Measurements from ENCODE around the gene BBS1. TPM values are rescaled to one million over a fixed set of nuclear protein-coding genes. Genes with fewer than 3 reads are reported as not detected.

BBS1 gene
- total RNA-seq, 1 donor from 2014 or later: 35.8 TPM

GRCh38 chr11:66548774-66549630 is 38.6 kb downstream of the BBS1 start:
- no peak for DNase-seq (ENCODE audit: low spot score)
- H3K4me1 Mint-ChIP-seq (ENCODE audit: unreplicated experiment): peaks cover 9% of the 10 kb centered on the region
- no peaks in the 10 kb centered on the region for H3K9me3 Mint-ChIP-seq (ENCODE audit: unreplicated experiment)
- no peak overlapping the region for H3K4me3 Mint-ChIP-seq (ENCODE audit: unreplicated experiment)
- no peak overlapping the region for H3K27ac Mint-ChIP-seq (ENCODE audit: unreplicated experiment)
- TF ChIP-seq, protein P1, sequence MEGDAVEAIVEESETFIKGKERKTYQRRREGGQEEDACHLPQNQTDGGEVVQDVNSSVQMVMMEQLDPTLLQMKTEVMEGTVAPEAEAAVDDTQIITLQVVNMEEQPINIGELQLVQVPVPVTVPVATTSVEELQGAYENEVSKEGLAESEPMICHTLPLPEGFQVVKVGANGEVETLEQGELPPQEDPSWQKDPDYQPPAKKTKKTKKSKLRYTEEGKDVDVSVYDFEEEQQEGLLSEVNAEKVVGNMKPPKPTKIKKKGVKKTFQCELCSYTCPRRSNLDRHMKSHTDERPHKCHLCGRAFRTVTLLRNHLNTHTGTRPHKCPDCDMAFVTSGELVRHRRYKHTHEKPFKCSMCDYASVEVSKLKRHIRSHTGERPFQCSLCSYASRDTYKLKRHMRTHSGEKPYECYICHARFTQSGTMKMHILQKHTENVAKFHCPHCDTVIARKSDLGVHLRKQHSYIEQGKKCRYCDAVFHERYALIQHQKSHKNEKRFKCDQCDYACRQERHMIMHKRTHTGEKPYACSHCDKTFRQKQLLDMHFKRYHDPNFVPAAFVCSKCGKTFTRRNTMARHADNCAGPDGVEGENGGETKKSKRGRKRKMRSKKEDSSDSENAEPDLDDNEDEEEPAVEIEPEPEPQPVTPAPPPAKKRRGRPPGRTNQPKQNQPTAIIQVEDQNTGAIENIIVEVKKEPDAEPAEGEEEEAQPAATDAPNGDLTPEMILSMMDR (IDR thresholded peaks at IDR 0.05; ENCODE audit: unreplicated experiment): no peak
- peaks cover 3% of the 10 kb centered on the region for H3K36me3 Mint-ChIP-seq (ENCODE audit: low read depth, unreplicated experiment)
- peaks cover 4% of the 10 kb centered on the region for H3K27me3 Mint-ChIP-seq (ENCODE audit: unreplicated experiment)

GRCh38 chr11:66549696-66550095 is 39.3 kb downstream of the BBS1 start:
- peaks cover 4% of the 10 kb centered on the region for H3K4me1 Mint-ChIP-seq (ENCODE audit: unreplicated experiment)
- DNase-seq (ENCODE audit: low spot score): no peak
- TF ChIP-seq, protein P1 (IDR thresholded peaks at IDR 0.05; ENCODE audit: unreplicated experiment): no peak
- no peak overlapping the region for H3K4me3 Mint-ChIP-seq (ENCODE audit: unreplicated experiment)
- H3K36me3 Mint-ChIP-seq (ENCODE audit: low read depth, unreplicated experiment): no peaks in the 10 kb centered on the region
- no peak overlapping the region for H3K27ac Mint-ChIP-seq (ENCODE audit: unreplicated experiment)
- peaks cover 2% of the 10 kb centered on the region for H3K27me3 Mint-ChIP-seq (ENCODE audit: unreplicated experiment)
- no peaks in the 10 kb centered on the region for H3K9me3 Mint-ChIP-seq (ENCODE audit: unreplicated experiment)

DNA sequence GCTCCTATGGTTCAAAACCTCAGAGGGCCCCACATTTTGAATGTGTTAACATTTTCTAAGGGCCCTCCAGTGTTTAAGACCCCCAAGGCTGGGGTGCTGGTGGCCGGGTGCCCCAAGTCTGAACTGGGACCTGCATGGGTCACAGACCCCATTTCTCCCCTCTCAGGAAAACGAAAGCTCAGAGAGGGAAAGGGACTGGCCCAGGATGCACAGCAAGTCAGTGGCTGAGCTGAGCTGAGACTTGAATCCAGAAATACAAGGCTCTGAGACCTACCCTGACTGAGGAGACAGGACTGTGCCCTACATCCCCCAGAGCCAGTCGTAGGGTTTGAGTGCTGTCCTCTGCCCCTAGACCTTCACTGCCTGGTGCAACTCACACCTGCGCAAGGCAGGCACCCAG is 40.5 kb downstream of the BBS1 start:
- TF ChIP-seq, protein P1 (IDR thresholded peaks at IDR 0.05; ENCODE audit: unreplicated experiment): no peak
- Mint-ChIP-seq H3K27me3 (ENCODE audit: unreplicated experiment) (peaks cover 5% of the 10 kb centered on the region), H3K4me3 (ENCODE audit: unreplicated experiment) (no peak overlapping the region), H3K27ac (ENCODE audit: unreplicated experiment) (no peak overlapping the region), H3K4me1 (ENCODE audit: unreplicated experiment) (no peaks in the 10 kb centered on the region), H3K36me3 (ENCODE audit: low read depth, unreplicated experiment) (no peaks in the 10 kb centered on the region), H3K9me3 (ENCODE audit: unreplicated experiment) (no peaks in the 10 kb centered on the region)
- no peak for DNase-seq (ENCODE audit: low spot score)

DNA sequence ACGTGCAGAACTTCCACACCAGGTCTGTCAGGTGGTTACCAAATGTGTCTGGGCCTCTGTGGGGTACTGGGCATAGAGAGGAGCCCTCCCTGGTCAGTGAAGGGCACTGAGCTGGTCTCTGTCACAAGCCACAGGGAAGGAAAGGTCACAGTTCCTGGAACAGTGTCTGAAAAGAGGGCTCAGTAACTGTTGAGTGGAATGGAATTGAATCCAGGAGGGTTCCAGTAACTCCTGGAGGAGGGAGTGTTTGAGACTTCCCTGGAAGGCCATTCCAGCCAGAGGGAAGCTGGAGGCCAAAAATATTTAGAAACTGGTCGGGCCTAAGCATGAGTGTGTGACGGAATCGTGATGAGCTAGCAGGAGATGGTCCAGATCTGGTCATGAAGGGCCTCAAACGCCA is 44.2 kb downstream of the BBS1 start:
- Mint-ChIP-seq H3K36me3 (ENCODE audit: low read depth, unreplicated experiment) (no peaks in the 10 kb centered on the region), H3K27ac (ENCODE audit: unreplicated experiment) (peak overlapping the region; percentile 61), H3K27me3 (ENCODE audit: unreplicated experiment) (peaks cover 7% of the 10 kb centered on the region), H3K4me1 (ENCODE audit: unreplicated experiment) (no peaks in the 10 kb centered on the region), H3K9me3 (ENCODE audit: unreplicated experiment) (no peaks in the 10 kb centered on the region), H3K4me3 (ENCODE audit: unreplicated experiment) (no peak overlapping the region)
- TF ChIP-seq, protein P1 (IDR thresholded peaks at IDR 0.05; ENCODE audit: unreplicated experiment): no peak
- no peak for DNase-seq (ENCODE audit: low spot score)

DNA sequence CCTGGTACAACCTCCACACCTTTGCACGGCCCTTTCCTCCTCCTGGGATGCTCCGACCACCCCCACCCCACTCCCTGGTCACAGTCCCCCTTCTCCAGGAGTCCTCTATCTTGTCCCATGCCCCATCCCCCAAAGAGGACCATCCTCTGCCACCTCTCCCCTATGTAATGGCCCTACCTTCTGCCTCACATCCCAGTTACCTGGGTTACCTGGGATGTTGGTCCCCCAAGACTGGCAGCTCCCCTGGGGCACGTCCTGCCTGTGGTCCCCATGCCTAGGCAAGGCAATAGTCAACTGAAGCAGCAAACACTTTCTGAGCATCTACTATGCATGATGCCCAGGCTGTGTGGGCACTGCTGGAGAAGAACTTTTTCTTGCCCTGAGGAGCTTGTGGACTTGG is 45.0 kb downstream of the BBS1 start:
- Mint-ChIP-seq H3K27me3 (ENCODE audit: unreplicated experiment) (peaks cover 9% of the 10 kb centered on the region), H3K9me3 (ENCODE audit: unreplicated experiment) (no peaks in the 10 kb centered on the region), H3K4me3 (ENCODE audit: unreplicated experiment) (no peak overlapping the region), H3K27ac (ENCODE audit: unreplicated experiment) (no peak overlapping the region), H3K4me1 (ENCODE audit: unreplicated experiment) (no peaks in the 10 kb centered on the region), H3K36me3 (ENCODE audit: low read depth, unreplicated experiment) (no peaks in the 10 kb centered on the region)
- TF ChIP-seq, protein P1 (IDR thresholded peaks at IDR 0.05; ENCODE audit: unreplicated experiment): no peak
- no peak for DNase-seq (ENCODE audit: low spot score)
